Umbilical cord (tissue), 2 donors: ENCODE measurements around the gene HNRNPLL. TPM values are rescaled to one million over a fixed set of nuclear protein-coding genes. Genes with fewer than 3 reads are reported as not detected.

Experiments used
- DNase-seq: peaks from one replicate; pipeline ENCODE4 v3.0.0-alpha.2; 2015; ENCODE audit warnings: low spot score
- total RNA-seq: library from RNA; depleted of rRNA; stranded (reverse); fragments of >200 nt; gene quantifications from one replicate; pipeline ENCODE4 v1.2.3, GENCODE V29; 2014; ENCODE audit warnings: low replicate concordance; ENCODE audit not compliant: insufficient read depth

HNRNPLL gene
- total RNA-seq, 1 donor from 2014 or later = 49.6 TPM

GRCh38 chr2:38592951-38593350 lies 9.8 kb downstream of the HNRNPLL start:
- DNase-seq = no peak

- DNase-seq = no peak
These were observed 11.6 kb downstream of the HNRNPLL start for GRCh38 chr2:38591152-38591551.

GRCh38 chr2:38590053-38590452 lies 12.7 kb downstream of the HNRNPLL start:
- no peak for DNase-seq

GRCh38 chr2:38586931-38587330 lies 15.8 kb downstream of the HNRNPLL start:
- no peak for DNase-seq

GRCh38 chr2:38584881-38585280 lies 17.8 kb downstream of the HNRNPLL start:
- no peak for DNase-seq

GRCh38 chr2:38583994-38584393 lies 18.7 kb downstream of the HNRNPLL start:
- DNase-seq = no peak

GRCh38 chr2:38583524-38583923 lies 19.2 kb downstream of the HNRNPLL start:
- DNase-seq = no peak

GRCh38 chr2:38581193-38582147 lies 21.3 kb downstream of the HNRNPLL start:
- peak; percentile 84 for DNase-seq

GRCh38 chr2:38580115-38580636 lies 22.6 kb downstream of the HNRNPLL start:
- DNase-seq = no peak

- DNase-seq = no peak
These were observed 23.9 kb downstream of the HNRNPLL start for GRCh38 chr2:38578832-38579231.

- DNase-seq = no peak
These were observed 28.4 kb downstream of the HNRNPLL start for GRCh38 chr2:38574278-38574677.

- DNase-seq = no peak
These were observed 30.6 kb downstream of the HNRNPLL start for GRCh38 chr2:38572167-38572566.

GRCh38 chr2:38571193-38571592 lies 31.5 kb downstream of the HNRNPLL start:
- no peak for DNase-seq

GRCh38 chr2:38568724-38569436 lies 33.8 kb downstream of the HNRNPLL start:
- DNase-seq = no peak

- no peak for DNase-seq
These were observed 37.4 kb downstream of the HNRNPLL start for GRCh38 chr2:38565333-38565732.

- DNase-seq = peak; percentile 90
These were observed 41.0 kb downstream of the HNRNPLL start for GRCh38 chr2:38561691-38562090.

- DNase-seq = no peak
These were observed 42.6 kb downstream of the HNRNPLL start for GRCh38 chr2:38560092-38560491.

- DNase-seq = no peak
These were observed 44.7 kb downstream of the HNRNPLL start for GRCh38 chr2:38557981-38558380.

GRCh38 chr2:38557217-38557616 lies 45.5 kb downstream of the HNRNPLL start:
- DNase-seq = no peak

- DNase-seq = no peak
These were observed 46.5 kb downstream of the HNRNPLL start for GRCh38 chr2:38556006-38556801.

- DNase-seq = no peak
These were observed 47.6 kb downstream of the HNRNPLL start for GRCh38 chr2:38554973-38555595.
